Keratinocyte (primary cell): ENCODE data around the gene RP9.

Source experiments
- CTCF ChIP-seq, 3 experiments: IDR thresholded peaks in 1 of 3; conservative IDR thresholded peaks in 1 of 3; optimal IDR thresholded peaks in 1 of 3; 2 replicates in 2 of 3; 3 replicates in 1 of 3; pipeline versions ENCODE3 to v1.5.1; 2011; ENCODE audit warnings: low read length in 3 of 3, mild to moderate bottlenecking in 3 of 3, moderate library complexity in 2 of 3, control low read depth in 1 of 3, inconsistent platforms in 1 of 3; ENCODE audit not compliant: insufficient read depth in 2 of 3; ENCODE audit errors: extremely low read depth in 1 of 3
- EZH2 ChIP-seq: IDR thresholded peaks from one replicate; pipeline ENCODE4 v1.6.1; 2012; ENCODE audit warnings: inconsistent platforms, mild to moderate bottlenecking, low read length, moderate library complexity

DNA sequence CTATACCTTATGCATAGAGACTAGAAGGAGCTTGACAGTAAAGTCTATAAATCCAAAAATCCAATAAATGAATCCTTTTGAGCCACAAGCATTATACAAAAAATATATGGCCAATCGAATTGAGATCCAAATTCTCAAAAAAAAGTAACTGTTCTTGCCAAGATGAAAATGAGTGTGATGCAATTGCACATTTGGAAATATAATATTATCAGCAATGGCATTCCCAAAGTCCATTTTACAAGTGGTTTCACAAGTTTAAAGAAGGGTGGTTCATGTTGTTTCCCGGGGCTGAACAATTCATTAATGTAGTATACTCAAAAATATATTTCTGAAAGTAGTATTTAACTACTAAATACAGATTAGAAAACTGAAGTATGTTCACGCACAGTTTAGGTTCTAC, 7.3 kb downstream of the RP9 start:
- no peak for TF ChIP-seq EZH2
- no peak for TF ChIP-seq CTCF (optimal IDR thresholded peaks at IDR 0.05 in 1 of 3, IDR thresholded peaks at IDR 0.05 in 1 of 3, conservative IDR thresholded peaks at IDR 0.05 in 1 of 3; ENCODE audit: extremely low read depth in 1 of 3, insufficient read depth in 2 of 3, low read length in 3 of 3)
